ENCODE results near the gene SLC39A8. TPM values are rescaled to one million over a fixed set of nuclear protein-coding genes. Genes with fewer than 3 reads are reported as not detected.
A peak's percentile ranks its signal among the peaks of the same experiment; 100 is the strongest.

SLC39A8 gene
- polyA plus RNA-seq, 1 experiment = 0.52 TPM

DNA sequence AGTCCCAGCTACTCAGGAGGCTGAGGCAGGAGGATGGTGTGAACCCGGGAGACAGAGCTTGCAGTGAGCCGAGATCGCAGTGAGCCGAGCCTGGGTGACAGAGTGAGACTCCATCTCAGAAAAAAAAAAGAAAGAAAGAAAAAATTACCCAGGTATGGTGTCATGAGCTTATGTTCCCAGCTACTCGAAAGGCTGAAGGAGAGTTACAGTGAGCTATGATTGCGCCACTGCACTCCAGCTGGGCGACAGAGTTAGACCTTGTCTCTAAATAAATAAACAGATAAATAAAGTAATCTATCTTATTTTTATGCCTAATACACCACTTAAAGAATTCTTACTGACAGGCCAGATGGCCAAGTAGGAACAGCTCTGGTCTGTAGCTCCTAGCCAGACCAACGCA, 73.0 kb downstream of the SLC39A8 start:
- Histone ChIP-seq H3K4me3 (ENCODE audit: low read depth, low read length) (no peak overlapping the region), H3K27me3 (ENCODE audit: control insufficient read depth, insufficient read depth, low read length) (no peaks in the 10 kb centered on the region; the same call in 1 of the 2 replicates), H3K36me3 (ENCODE audit: control insufficient read depth, insufficient read depth, low read length) (no peaks in the 10 kb centered on the region)
- CTCF ChIA-PET = no interaction called here
- TF ChIP-seq, protein P1, sequence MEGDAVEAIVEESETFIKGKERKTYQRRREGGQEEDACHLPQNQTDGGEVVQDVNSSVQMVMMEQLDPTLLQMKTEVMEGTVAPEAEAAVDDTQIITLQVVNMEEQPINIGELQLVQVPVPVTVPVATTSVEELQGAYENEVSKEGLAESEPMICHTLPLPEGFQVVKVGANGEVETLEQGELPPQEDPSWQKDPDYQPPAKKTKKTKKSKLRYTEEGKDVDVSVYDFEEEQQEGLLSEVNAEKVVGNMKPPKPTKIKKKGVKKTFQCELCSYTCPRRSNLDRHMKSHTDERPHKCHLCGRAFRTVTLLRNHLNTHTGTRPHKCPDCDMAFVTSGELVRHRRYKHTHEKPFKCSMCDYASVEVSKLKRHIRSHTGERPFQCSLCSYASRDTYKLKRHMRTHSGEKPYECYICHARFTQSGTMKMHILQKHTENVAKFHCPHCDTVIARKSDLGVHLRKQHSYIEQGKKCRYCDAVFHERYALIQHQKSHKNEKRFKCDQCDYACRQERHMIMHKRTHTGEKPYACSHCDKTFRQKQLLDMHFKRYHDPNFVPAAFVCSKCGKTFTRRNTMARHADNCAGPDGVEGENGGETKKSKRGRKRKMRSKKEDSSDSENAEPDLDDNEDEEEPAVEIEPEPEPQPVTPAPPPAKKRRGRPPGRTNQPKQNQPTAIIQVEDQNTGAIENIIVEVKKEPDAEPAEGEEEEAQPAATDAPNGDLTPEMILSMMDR (IDR thresholded peaks at IDR 0.05; ENCODE audit: insufficient read depth, low read depth, low read length) = no peak
- DNase-seq (ENCODE audit: low read depth) = no peak
- POLR2A ChIA-PET = no interaction called here

DNA sequence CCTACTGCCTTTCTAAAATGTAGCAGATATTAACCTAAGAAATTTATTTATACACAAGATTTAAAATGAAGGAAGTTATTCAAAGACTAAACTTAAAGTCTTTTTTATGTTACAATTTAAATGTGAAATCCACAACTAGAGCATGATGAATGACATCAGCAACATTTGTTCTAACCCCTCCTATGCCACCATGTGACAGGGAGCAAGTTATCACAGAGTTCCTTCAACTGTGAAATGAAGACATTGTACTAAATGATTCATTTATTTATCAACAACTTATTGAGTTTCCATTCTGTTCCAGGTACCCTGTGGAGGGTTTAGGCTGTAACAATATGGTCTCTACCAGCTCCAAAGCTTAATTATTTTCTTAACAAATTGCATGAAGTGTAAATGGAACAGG, 76.9 kb downstream of the SLC39A8 start:
- Histone ChIP-seq H3K4me3 (ENCODE audit: low read depth, low read length) (no peak overlapping the region), H3K27me3 (ENCODE audit: control insufficient read depth, insufficient read depth, low read length) (no peaks in the 10 kb centered on the region; the same call in 1 of the 2 replicates), H3K36me3 (ENCODE audit: control insufficient read depth, insufficient read depth, low read length) (no peaks in the 10 kb centered on the region)
- no peak for DNase-seq (ENCODE audit: low read depth)
- POLR2A ChIA-PET = no interaction called here
- CTCF ChIA-PET = no interaction called here
- TF ChIP-seq, protein P1 (IDR thresholded peaks at IDR 0.05; ENCODE audit: insufficient read depth, low read depth, low read length) = no peak

DNA sequence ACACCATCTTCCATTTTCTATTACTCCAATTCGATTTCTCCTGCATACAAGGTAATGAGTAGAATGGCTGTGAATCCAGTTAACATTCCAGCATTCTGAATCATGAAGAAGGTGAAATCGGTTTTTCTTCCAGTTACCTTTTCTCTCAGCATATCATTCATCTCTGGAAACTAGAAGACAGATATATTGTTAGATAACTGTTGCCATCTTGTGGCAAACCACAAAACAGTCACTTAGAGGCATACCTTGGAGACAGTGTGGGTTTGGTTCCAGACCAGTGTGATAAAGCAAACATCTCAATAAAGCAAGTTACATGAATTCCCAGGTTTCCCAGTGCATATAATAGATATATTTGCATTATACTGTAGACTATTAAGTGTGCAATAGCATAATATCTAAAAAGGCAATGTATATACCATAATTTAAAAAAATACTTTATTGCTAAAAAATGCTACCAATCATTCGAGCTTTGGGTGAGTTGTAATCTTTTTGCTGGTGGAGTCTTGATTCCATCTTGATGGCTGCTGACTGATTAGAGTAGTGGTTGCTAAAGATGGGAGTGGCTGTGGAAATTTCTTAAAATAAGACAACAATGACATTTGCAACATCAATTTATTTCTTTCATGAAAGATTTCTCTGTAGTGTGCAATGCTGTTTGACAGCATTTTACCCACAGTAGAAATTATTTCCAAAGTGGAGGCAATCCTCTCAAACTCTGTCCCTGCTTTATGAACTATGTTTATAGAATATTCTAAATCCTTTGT, 82.1 kb downstream of the SLC39A8 start:
- ChIA-PET CTCF (interaction anchor here (0.6 to 1.0 kb wide), 2 partner anchors 24 to 456 kb away, joined by 3 read pairs; no protein-coding TSS in a partner anchor), POLR2A (no interaction called here)
- H3K36me3 ChIP-seq (ENCODE audit: control insufficient read depth, insufficient read depth, low read length) = no peaks in the 10 kb centered on the region
- no peaks in the 10 kb centered on the region for H3K27me3 ChIP-seq (ENCODE audit: control insufficient read depth, insufficient read depth, low read length)
- TF ChIP-seq, protein P1 (IDR thresholded peaks at IDR 0.05; ENCODE audit: insufficient read depth, low read depth, low read length) = peak; percentile 54
- DNase-seq (ENCODE audit: low read depth) = no peak
- no peak overlapping the region for H3K4me3 ChIP-seq (ENCODE audit: low read depth, low read length)

DNA sequence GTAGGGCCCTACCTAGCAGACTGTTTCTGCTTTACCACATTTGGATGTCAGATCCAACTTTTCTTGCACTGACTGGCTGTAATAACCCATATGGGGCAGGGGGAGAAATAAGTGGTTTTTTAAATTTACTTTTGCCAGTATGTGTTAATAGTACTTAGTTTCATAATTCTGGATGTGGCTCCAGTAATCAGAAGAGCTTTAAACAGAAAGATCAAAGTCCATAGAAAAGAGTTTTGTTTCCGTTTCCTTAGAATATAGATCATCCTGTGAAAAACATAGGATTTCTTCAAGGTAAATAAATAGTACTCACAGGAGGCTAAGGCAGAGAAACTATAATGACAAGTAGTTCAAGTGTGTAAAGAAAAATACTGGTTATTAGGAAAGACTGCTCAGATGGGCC, 85.6 kb downstream of the SLC39A8 start:
- no peak overlapping the region for H3K4me3 ChIP-seq (ENCODE audit: low read depth, low read length)
- H3K36me3 ChIP-seq (ENCODE audit: control insufficient read depth, insufficient read depth, low read length) = no peaks in the 10 kb centered on the region
- TF ChIP-seq, protein P1 (IDR thresholded peaks at IDR 0.05; ENCODE audit: insufficient read depth, low read depth, low read length) = no peak
- POLR2A ChIA-PET = no interaction called here
- H3K27me3 ChIP-seq (ENCODE audit: control insufficient read depth, insufficient read depth, low read length) = no peaks in the 10 kb centered on the region
- CTCF ChIA-PET = no interaction called here
- no peak for DNase-seq (ENCODE audit: low read depth)

DNA sequence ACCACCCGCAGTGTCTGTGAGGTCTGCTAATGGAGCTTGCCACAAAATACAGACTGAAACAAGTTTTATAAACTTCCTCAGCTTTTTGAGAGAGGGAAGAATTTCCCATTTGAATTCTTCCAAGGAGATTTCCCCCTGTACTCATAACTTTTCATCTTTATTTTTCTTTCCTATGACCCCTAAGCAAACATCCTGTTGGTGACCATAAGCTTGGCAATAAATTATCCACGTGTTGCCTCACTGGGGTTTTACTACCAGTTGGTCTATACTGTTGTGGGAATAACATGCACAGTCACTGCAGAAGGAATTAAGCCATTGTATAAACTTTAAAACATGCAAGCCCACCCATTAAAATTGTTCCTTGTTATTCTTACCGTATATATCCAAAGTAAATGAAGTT, 86.2 kb downstream of the SLC39A8 start:
- Histone ChIP-seq H3K27me3 (ENCODE audit: control insufficient read depth, insufficient read depth, low read length) (no peaks in the 10 kb centered on the region), H3K36me3 (ENCODE audit: control insufficient read depth, insufficient read depth, low read length) (no peaks in the 10 kb centered on the region), H3K4me3 (ENCODE audit: low read depth, low read length) (no peak overlapping the region)
- DNase-seq (ENCODE audit: low read depth) = no peak
- ChIA-PET CTCF (interaction anchor here (0.6 kb wide), 1 partner anchor 1911 kb away, joined by 3 read pairs; no protein-coding TSS in a partner anchor), POLR2A (no interaction called here)
- TF ChIP-seq, protein P1 (IDR thresholded peaks at IDR 0.05; ENCODE audit: insufficient read depth, low read depth, low read length) = no peak
